SK-N-SH (cell line): ENCODE data around the gene BCL2A1. TPM values are rescaled to one million over a fixed set of nuclear protein-coding genes. Genes with fewer than 3 reads are reported as not detected.

Source experiments
- CTCF ChIA-PET: fragments of 300-600, 350-600 bp; formaldehyde crosslinking; extraction: SDS; loops from one replicate; lab custom pipeline; 2021; lab: Yijun Ruan, JAX
- POLR2A ChIA-PET: fragments of 350-600 bp; sonication (Branson Sonifier 250); formaldehyde crosslinking; extraction: SDS; loops from one replicate; lab custom pipeline; 2020; ENCODE audit warnings: antibody characterized with exemption, inconsistent platforms; lab: Yijun Ruan, JAX
- DNase-seq: peaks from one replicate; pipeline ENCODE4 v3.0.0; 2012
- H2AFZ ChIP-seq: fragments of 200-600 bp; sonication (generic); 2 replicates; pipeline ENCODE4 v1.8.1; 2016; ENCODE audit warnings: antibody characterized with exemption, mild to moderate bottlenecking, low read depth
- H3F3A ChIP-seq: fragments of 200-600 bp; sonication (generic); replicated peaks from 2 replicates; pipeline ENCODE3; 2016; ENCODE audit warnings: antibody characterized with exemption, mild to moderate bottlenecking; ENCODE audit not compliant: insufficient read depth
- H3K27ac ChIP-seq, 2 experiments: fragments of 200-500 bp in 1 of 2; fragments of 200-600 bp in 1 of 2; sonication (Bioruptor generic) in 1 of 2; sonication (generic), shearing (Covaris generic) in 1 of 2; 2 replicates each; pipeline versions ENCODE4 v1.5.1 to v1.6.1; 2014 to 2016; ENCODE audit warnings: low read depth in 2 of 2, inconsistent platforms in 1 of 2, low read length in 1 of 2, mild to moderate bottlenecking in 1 of 2, mixed read lengths in 1 of 2
- H3K27me3 ChIP-seq: fragments of 200-600 bp; sonication (generic), shearing (Covaris generic); 2 replicates; pipeline ENCODE4 v1.6.1; 2016; ENCODE audit warnings: mixed run types; ENCODE audit not compliant: insufficient read depth
- H3K36me3 ChIP-seq, 2 experiments: fragments of 200-500 bp in 1 of 2; fragments of 200-600 bp in 1 of 2; sonication (Bioruptor generic) in 1 of 2; sonication (generic) in 1 of 2; replicated peaks in 1 of 2; 2 replicates each; pipeline versions ENCODE3 to v1.5.1; 2014 to 2016; ENCODE audit warnings: low read length in 1 of 2, mild to moderate bottlenecking in 1 of 2; ENCODE audit not compliant: insufficient read depth in 2 of 2, control insufficient read depth in 1 of 2
- H3K4me1 ChIP-seq, 2 experiments: fragments of 200-500 bp in 1 of 2; fragments of 200-600 bp in 1 of 2; sonication (Bioruptor generic) in 1 of 2; sonication (generic), shearing (Covaris generic) in 1 of 2; 2 replicates each; pipeline versions ENCODE4 v1.5.1 to v1.6.1; 2014 to 2016; ENCODE audit warnings: low read depth in 1 of 2, low read length in 1 of 2, mixed run types in 1 of 2; ENCODE audit not compliant: insufficient read depth in 2 of 2, control insufficient read depth in 1 of 2
- H3K4me2 ChIP-seq: fragments of 200-600 bp; sonication (generic), shearing (Covaris generic); 2 replicates; pipeline ENCODE4 v1.6.1; 2017; ENCODE audit warnings: mixed run types
- H3K4me3 ChIP-seq, 2 experiments: fragments of 200-500 bp in 1 of 2; fragments of 200-600 bp in 1 of 2; sonication (Bioruptor generic) in 1 of 2; sonication (generic), shearing (Covaris generic) in 1 of 2; 2 replicates each; pipeline versions ENCODE4 v1.5.1 to v1.8.1; 2014 to 2016; ENCODE audit warnings: low read depth in 2 of 2, inconsistent platforms in 1 of 2, low read length in 1 of 2, mild to moderate bottlenecking in 1 of 2, mixed read lengths in 1 of 2, moderate library complexity in 1 of 2
- H3K79me2 ChIP-seq: fragments of 200-600 bp; sonication (generic); 2 replicates; pipeline ENCODE4 v1.8.1; 2017; ENCODE audit warnings: mild to moderate bottlenecking; ENCODE audit not compliant: insufficient read depth
- H3K9ac ChIP-seq: fragments of 200-600 bp; sonication (generic); 2 replicates; pipeline ENCODE4 v1.6.1; 2017; ENCODE audit warnings: mixed run types
- H3K9me2 ChIP-seq: fragments of 200-600 bp; sonication (generic); 2 replicates; pipeline ENCODE4 v1.6.1; 2017; ENCODE audit warnings: mixed run types
- H3K9me3 ChIP-seq: fragments of 200-600 bp; sonication (generic); 2 replicates; pipeline ENCODE4 v1.6.1; 2017; ENCODE audit warnings: mixed run types, mild to moderate bottlenecking, moderate library complexity
- H4K20me1 ChIP-seq: fragments of 200-600 bp; sonication (generic); 2 replicates; pipeline ENCODE4 v1.6.1; 2017; ENCODE audit warnings: mild to moderate bottlenecking, mixed run types; ENCODE audit not compliant: insufficient read depth
- CHD2 ChIP-seq: fragments of 150-350 bp; IDR thresholded peaks from 2 replicates; pipeline ENCODE4 v1.6.1; 2018; ENCODE audit warnings: low read length; ENCODE audit not compliant: partially characterized antibody
- CTCF ChIP-seq: fragments of 200-600 bp; sonication (generic); IDR thresholded peaks from 2 replicates; pipeline ENCODE4 v1.6.1; 2017; ENCODE audit warnings: antibody characterized with exemption, mild to moderate bottlenecking, moderate library complexity
- EP300 ChIP-seq, 2 experiments: IDR thresholded peaks; 2 replicates each; pipeline versions ENCODE4 v1.4.0 to v1.6.1; 2012; ENCODE audit warnings: borderline replicate concordance in 1 of 2, low read depth in 1 of 2, low read length in 1 of 2
- FOSL2 ChIP-seq: IDR thresholded peaks from 2 replicates; pipeline ENCODE4 v1.4.0; 2012; ENCODE audit warnings: low read depth, mild to moderate bottlenecking, moderate library complexity, borderline replicate concordance
- GABPA ChIP-seq: IDR thresholded peaks from 2 replicates; pipeline ENCODE4 v1.4.0; 2012; ENCODE audit warnings: low read depth, mild to moderate bottlenecking
- GATA2 ChIP-seq: sonication (generic); formaldehyde crosslinking; IDR thresholded peaks from 2 replicates; pipeline ENCODE4 v1.5.0; 2020; ENCODE audit warnings: mild to moderate bottlenecking, missing genetic modification reagents
- IRF3 ChIP-seq: fragments of 150-350 bp; IDR thresholded peaks from 2 replicates; pipeline ENCODE4 v1.6.1; 2016; ENCODE audit warnings: mild to moderate bottlenecking, low read depth, low read length
- MAX ChIP-seq: IDR thresholded peaks from 2 replicates; pipeline ENCODE4 v1.4.0; 2012; ENCODE audit warnings: low read depth
- NFIC ChIP-seq: IDR thresholded peaks from 2 replicates; pipeline ENCODE4 v1.4.0; 2012; ENCODE audit warnings: borderline replicate concordance
- POLR2AphosphoS5 ChIP-seq: IDR thresholded peaks from 2 replicates; pipeline ENCODE4 v1.6.1; 2012; ENCODE audit warnings: low read depth, low read length
- RAD21 ChIP-seq: IDR thresholded peaks from 2 replicates; pipeline ENCODE4 v1.6.1; 2012; ENCODE audit warnings: mild to moderate bottlenecking, low read length
- RFX5 ChIP-seq: IDR thresholded peaks from 2 replicates; pipeline ENCODE4 v1.6.1; 2012; ENCODE audit warnings: mild to moderate bottlenecking, improper control_type of control experiment, low read length
- TAF1 ChIP-seq: IDR thresholded peaks from 2 replicates; pipeline ENCODE4 v1.6.1; 2012; ENCODE audit warnings: low read depth, mild to moderate bottlenecking, low read length, moderate library complexity, borderline replicate concordance
- TEAD4 ChIP-seq: IDR thresholded peaks from 2 replicates; pipeline ENCODE4 v1.4.0; 2012; ENCODE audit warnings: mild to moderate bottlenecking, borderline replicate concordance; ENCODE audit not compliant: insufficient read depth
- WGBS: methylation state at CpG from one replicate; pipeline ENCODE4 v1.1.6; 2017; ENCODE audit warnings: low lambda C conversion rate; 5-methylcytosine and 5-hydroxymethylcytosine counted together
- polyA plus RNA-seq, 3 experiments: library from polyadenylated mRNA; depleted of rRNA; stranded (reverse); fragments of >200 nt; gene quantifications; 2 replicates each; pipeline ENCODE4 v1.2.3, GENCODE V29; 2012

The BCL2A1 gene
- polyA plus RNA-seq, 1 of the 3 experiments (the other 2 are of a cell fraction): 0.08 TPM

- Histone ChIP-seq H3K79me2 (no peaks in the 10 kb centered on the region), H3K4me1 (no peaks in the 10 kb centered on the region), H3K4me2 (no peak overlapping the region), H4K20me1 (no peaks in the 10 kb centered on the region), H3K9me3 (no peaks in the 10 kb centered on the region), H3K27ac (no peak overlapping the region), H3K9ac (no peak overlapping the region), H3K9me2 (no peaks in the 10 kb centered on the region), H3K27me3 (no peaks in the 10 kb centered on the region), H3K4me3 (no peak overlapping the region), H2AFZ (no peak overlapping the region), H3K36me3 (no peaks in the 10 kb centered on the region), H3F3A (no peaks in the 10 kb centered on the region)
- POLR2A ChIA-PET: no interaction called here
- DNase-seq: no peak
- WGBS: 74% methylated on average over 10 of the region's 10 CpGs
- CTCF ChIA-PET: interaction anchor here (1.1 kb wide), 2 partner anchors 26 to 72 kb away, joined by 3 read pairs; no protein-coding TSS in a partner anchor
- TF ChIP-seq NFIC: no peak
- TF ChIP-seq RFX5: no peak
- TF ChIP-seq GABPA: no peak
- TF ChIP-seq RAD21: no peak
- no peak for TF ChIP-seq MAX
- no peak for TF ChIP-seq TAF1
- no peak for TF ChIP-seq FOSL2
- no peak for TF ChIP-seq CHD2
- no peak for TF ChIP-seq POLR2AphosphoS5
- no peak for TF ChIP-seq TEAD4
- TF ChIP-seq IRF3: no peak
- TF ChIP-seq CTCF: no peak
These were observed 3.5 kb downstream of the BCL2A1 start for GRCh38 chr15:79967298-79968182.

GRCh38 chr15:79966634-79967297, 4.2 kb downstream of the BCL2A1 start:
- no peak overlapping the region for H3K27ac ChIP-seq
- no peaks in the 10 kb centered on the region for H3K9me2 ChIP-seq
- H3K27me3 ChIP-seq: no peaks in the 10 kb centered on the region
- CTCF ChIA-PET: no interaction called here
- H2AFZ ChIP-seq: no peak overlapping the region
- POLR2A ChIA-PET: no interaction called here
- H3K9me3 ChIP-seq: no peaks in the 10 kb centered on the region
- 68% methylated on average over 7 of the region's 7 CpGs for WGBS
- no peaks in the 10 kb centered on the region for H3K4me1 ChIP-seq
- no peak for DNase-seq
- no peaks in the 10 kb centered on the region for H3F3A ChIP-seq
- no peak overlapping the region for H3K4me2 ChIP-seq
- H3K36me3 ChIP-seq: no peaks in the 10 kb centered on the region
- H3K79me2 ChIP-seq: no peaks in the 10 kb centered on the region
- TF ChIP-seq EP300 (IDR thresholded peaks at IDR 0.05; ENCODE audit: borderline replicate concordance in 1 of 2, low read depth in 1 of 2, low read length in 1 of 2): no peak
- no peak for TF ChIP-seq RFX5
- no peak for TF ChIP-seq POLR2AphosphoS5
- TF ChIP-seq MAX: no peak
- TF ChIP-seq NFIC: no peak
- no peak for TF ChIP-seq FOSL2
- TF ChIP-seq TAF1: no peak
- no peak for TF ChIP-seq GATA2 (CRISPR knock-in tag)
- no peak overlapping the region for H3K9ac ChIP-seq
- no peak overlapping the region for H3K4me3 ChIP-seq
- H4K20me1 ChIP-seq: no peaks in the 10 kb centered on the region
